SK-N-SH (cell line): ENCODE results near the gene TIAM1. TPM values are rescaled to one million over a fixed set of nuclear protein-coding genes. Genes with fewer than 3 reads are reported as not detected.

ENCODE experiments used
- CTCF ChIA-PET: fragments of 300-600, 350-600 bp; formaldehyde crosslinking; extraction: SDS; loops from one replicate; lab custom pipeline; 2021; lab: Yijun Ruan, JAX
- POLR2A ChIA-PET: fragments of 350-600 bp; sonication (Branson Sonifier 250); formaldehyde crosslinking; extraction: SDS; loops from one replicate; lab custom pipeline; 2020; ENCODE audit warnings: antibody characterized with exemption, inconsistent platforms; lab: Yijun Ruan, JAX
- DNase-seq: peaks from one replicate; pipeline ENCODE4 v3.0.0; 2012
- H2AFZ ChIP-seq: fragments of 200-600 bp; sonication (generic); 2 replicates; pipeline ENCODE4 v1.8.1; 2016; ENCODE audit warnings: antibody characterized with exemption, mild to moderate bottlenecking, low read depth
- H3F3A ChIP-seq: fragments of 200-600 bp; sonication (generic); replicated peaks from 2 replicates; pipeline ENCODE3; 2016; ENCODE audit warnings: antibody characterized with exemption, mild to moderate bottlenecking; ENCODE audit not compliant: insufficient read depth
- H3K27ac ChIP-seq, 2 experiments: fragments of 200-500 bp in 1 of 2; fragments of 200-600 bp in 1 of 2; sonication (Bioruptor generic) in 1 of 2; sonication (generic), shearing (Covaris generic) in 1 of 2; 2 replicates each; pipeline versions ENCODE4 v1.5.1 to v1.6.1; 2014 to 2016; ENCODE audit warnings: low read depth in 2 of 2, inconsistent platforms in 1 of 2, low read length in 1 of 2, mild to moderate bottlenecking in 1 of 2, mixed read lengths in 1 of 2
- H3K27me3 ChIP-seq: fragments of 200-600 bp; sonication (generic), shearing (Covaris generic); 2 replicates; pipeline ENCODE4 v1.6.1; 2016; ENCODE audit warnings: mixed run types; ENCODE audit not compliant: insufficient read depth
- H3K36me3 ChIP-seq, 2 experiments: fragments of 200-500 bp in 1 of 2; fragments of 200-600 bp in 1 of 2; sonication (Bioruptor generic) in 1 of 2; sonication (generic) in 1 of 2; replicated peaks in 1 of 2; 2 replicates each; pipeline versions ENCODE3 to v1.5.1; 2014 to 2016; ENCODE audit warnings: low read length in 1 of 2, mild to moderate bottlenecking in 1 of 2; ENCODE audit not compliant: insufficient read depth in 2 of 2, control insufficient read depth in 1 of 2
- H3K4me1 ChIP-seq, 2 experiments: fragments of 200-500 bp in 1 of 2; fragments of 200-600 bp in 1 of 2; sonication (Bioruptor generic) in 1 of 2; sonication (generic), shearing (Covaris generic) in 1 of 2; 2 replicates each; pipeline versions ENCODE4 v1.5.1 to v1.6.1; 2014 to 2016; ENCODE audit warnings: low read depth in 1 of 2, low read length in 1 of 2, mixed run types in 1 of 2; ENCODE audit not compliant: insufficient read depth in 2 of 2, control insufficient read depth in 1 of 2
- H3K4me2 ChIP-seq: fragments of 200-600 bp; sonication (generic), shearing (Covaris generic); 2 replicates; pipeline ENCODE4 v1.6.1; 2017; ENCODE audit warnings: mixed run types
- H3K4me3 ChIP-seq, 2 experiments: fragments of 200-500 bp in 1 of 2; fragments of 200-600 bp in 1 of 2; sonication (Bioruptor generic) in 1 of 2; sonication (generic), shearing (Covaris generic) in 1 of 2; 2 replicates each; pipeline versions ENCODE4 v1.5.1 to v1.8.1; 2014 to 2016; ENCODE audit warnings: low read depth in 2 of 2, inconsistent platforms in 1 of 2, low read length in 1 of 2, mild to moderate bottlenecking in 1 of 2, mixed read lengths in 1 of 2, moderate library complexity in 1 of 2
- H3K79me2 ChIP-seq: fragments of 200-600 bp; sonication (generic); 2 replicates; pipeline ENCODE4 v1.8.1; 2017; ENCODE audit warnings: mild to moderate bottlenecking; ENCODE audit not compliant: insufficient read depth
- H3K9ac ChIP-seq: fragments of 200-600 bp; sonication (generic); 2 replicates; pipeline ENCODE4 v1.6.1; 2017; ENCODE audit warnings: mixed run types
- H3K9me2 ChIP-seq: fragments of 200-600 bp; sonication (generic); 2 replicates; pipeline ENCODE4 v1.6.1; 2017; ENCODE audit warnings: mixed run types
- H3K9me3 ChIP-seq: fragments of 200-600 bp; sonication (generic); 2 replicates; pipeline ENCODE4 v1.6.1; 2017; ENCODE audit warnings: mixed run types, mild to moderate bottlenecking, moderate library complexity
- H4K20me1 ChIP-seq: fragments of 200-600 bp; sonication (generic); 2 replicates; pipeline ENCODE4 v1.6.1; 2017; ENCODE audit warnings: mild to moderate bottlenecking, mixed run types; ENCODE audit not compliant: insufficient read depth
- CHD2 ChIP-seq: fragments of 150-350 bp; IDR thresholded peaks from 2 replicates; pipeline ENCODE4 v1.6.1; 2018; ENCODE audit warnings: low read length; ENCODE audit not compliant: partially characterized antibody
- ELF1 ChIP-seq: IDR thresholded peaks from 2 replicates; pipeline ENCODE4 v1.4.0; 2012
- EP300 ChIP-seq, 2 experiments: IDR thresholded peaks; 2 replicates each; pipeline versions ENCODE4 v1.4.0 to v1.6.1; 2012; ENCODE audit warnings: borderline replicate concordance in 1 of 2, low read depth in 1 of 2, low read length in 1 of 2
- FOSL2 ChIP-seq: IDR thresholded peaks from 2 replicates; pipeline ENCODE4 v1.4.0; 2012; ENCODE audit warnings: low read depth, mild to moderate bottlenecking, moderate library complexity, borderline replicate concordance
- FOXJ3 ChIP-seq: sonication (generic); formaldehyde crosslinking; IDR thresholded peaks from 2 replicates; pipeline ENCODE4 v1.5.1; 2020; ENCODE audit warnings: mild to moderate bottlenecking, missing genetic modification reagents
- FOXM1 ChIP-seq: IDR thresholded peaks from 2 replicates; pipeline ENCODE4 v1.4.0; 2012; ENCODE audit warnings: low read depth, mild to moderate bottlenecking
- GABPA ChIP-seq: IDR thresholded peaks from 2 replicates; pipeline ENCODE4 v1.4.0; 2012; ENCODE audit warnings: low read depth, mild to moderate bottlenecking
- MEF2A ChIP-seq: IDR thresholded peaks from 2 replicates; pipeline ENCODE4 v1.4.0; 2012; ENCODE audit warnings: low read depth, borderline replicate concordance
- MXI1 ChIP-seq: IDR thresholded peaks from 2 replicates; pipeline ENCODE4 v1.6.1; 2012; ENCODE audit warnings: mild to moderate bottlenecking, low read depth, low read length, improper control_type of control experiment
- POLR2AphosphoS5 ChIP-seq: IDR thresholded peaks from 2 replicates; pipeline ENCODE4 v1.6.1; 2012; ENCODE audit warnings: low read depth, low read length
- RCOR1 ChIP-seq: fragments of 150-350 bp; IDR thresholded peaks from 2 replicates; pipeline ENCODE4 v1.6.1; 2017; ENCODE audit warnings: antibody characterized with exemption, low read length
- RXRA ChIP-seq: IDR thresholded peaks from 2 replicates; pipeline ENCODE4 v1.4.0; 2012; ENCODE audit warnings: low read depth, mild to moderate bottlenecking, borderline replicate concordance
- SIN3A ChIP-seq: IDR thresholded peaks from 2 replicates; pipeline ENCODE4 v1.6.1; 2012; ENCODE audit warnings: low read depth, mild to moderate bottlenecking, low read length, moderate library complexity, borderline replicate concordance
- TAF1 ChIP-seq: IDR thresholded peaks from 2 replicates; pipeline ENCODE4 v1.6.1; 2012; ENCODE audit warnings: low read depth, mild to moderate bottlenecking, low read length, moderate library complexity, borderline replicate concordance
- TEAD4 ChIP-seq: IDR thresholded peaks from 2 replicates; pipeline ENCODE4 v1.4.0; 2012; ENCODE audit warnings: mild to moderate bottlenecking, borderline replicate concordance; ENCODE audit not compliant: insufficient read depth
- YY1 ChIP-seq: IDR thresholded peaks from 2 replicates; pipeline ENCODE4 v1.4.0; 2012; ENCODE audit warnings: low read depth, mild to moderate bottlenecking
- WGBS: methylation state at CpG from one replicate; pipeline ENCODE4 v1.1.6; 2017; ENCODE audit warnings: low lambda C conversion rate; 5-methylcytosine and 5-hydroxymethylcytosine counted together
- polyA plus RNA-seq, 3 experiments: library from polyadenylated mRNA; depleted of rRNA; stranded (reverse); fragments of >200 nt; gene quantifications; 2 replicates each; pipeline ENCODE4 v1.2.3, GENCODE V29; 2012
- TF ChIP-seq, protein P1 (sequence below): IDR thresholded peaks from 2 replicates; pipeline ENCODE4 v1.4.0; 2012; ENCODE audit warnings: low read depth, borderline replicate concordance
- TF ChIP-seq, protein P2 (sequence below): IDR thresholded peaks from 2 replicates; pipeline ENCODE4 v1.6.1; 2012; ENCODE audit warnings: mild to moderate bottlenecking, low read depth, low read length, moderate library complexity
- TF ChIP-seq, protein P3 (sequence below): IDR thresholded peaks from 2 replicates; pipeline ENCODE4 v1.4.0; 2012; ENCODE audit warnings: low read depth

TIAM1 gene
- polyA plus RNA-seq, 1 of the 3 experiments (the other 2 are of a cell fraction) = 1.7 TPM

DNA sequence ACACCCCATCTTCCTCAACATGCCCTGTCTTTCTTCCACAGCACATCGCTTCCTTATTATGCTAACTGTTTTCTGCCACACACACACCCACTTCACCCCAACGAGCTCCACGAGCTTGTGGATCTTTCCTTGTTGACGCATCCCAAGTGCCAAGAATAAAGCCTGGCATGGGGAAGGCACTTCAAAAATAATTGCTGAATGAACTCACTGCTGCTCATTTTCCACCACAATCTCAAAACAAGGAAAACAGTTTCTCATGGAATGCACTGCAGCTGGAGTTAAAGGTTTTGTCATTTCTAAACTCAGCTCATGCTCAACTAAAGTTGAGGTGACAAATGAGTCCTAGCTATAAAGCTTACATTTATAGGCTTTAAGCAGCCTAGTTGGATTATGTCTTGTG lies 86.0 kb downstream of the TIAM1 start:
- H3K4me2 ChIP-seq = no peak overlapping the region
- no peak for DNase-seq
- H2AFZ ChIP-seq = no peak overlapping the region
- H3K36me3 ChIP-seq = no peaks in the 10 kb centered on the region
- 75% methylated on average over 4 of the region's 4 CpGs for WGBS
- H3K79me2 ChIP-seq = no peaks in the 10 kb centered on the region
- CTCF ChIA-PET = interaction anchor here (1.0 kb wide), 1 partner anchor 31 kb away, joined by 3 read pairs; no protein-coding TSS in a partner anchor
- H3K27me3 ChIP-seq = no peaks in the 10 kb centered on the region
- no peaks in the 10 kb centered on the region for H3K9me2 ChIP-seq
- no peaks in the 10 kb centered on the region for H3K9me3 ChIP-seq
- TF ChIP-seq CHD2 (no peak), FOXM1 (no peak), POLR2AphosphoS5 (no peak), FOXJ3 (CRISPR knock-in tag) (no peak), RCOR1 (no peak), TEAD4 (no peak), MXI1 (no peak), FOSL2 (no peak), RXRA (no peak), MEF2A (no peak), SIN3A (no peak), GABPA (no peak), TAF1 (no peak), YY1 (no peak), ELF1 (no peak), EP300 (IDR thresholded peaks at IDR 0.05; ENCODE audit: borderline replicate concordance in 1 of 2, low read depth in 1 of 2, low read length in 1 of 2) (no peak)
- TF ChIP-seq, protein P1, sequence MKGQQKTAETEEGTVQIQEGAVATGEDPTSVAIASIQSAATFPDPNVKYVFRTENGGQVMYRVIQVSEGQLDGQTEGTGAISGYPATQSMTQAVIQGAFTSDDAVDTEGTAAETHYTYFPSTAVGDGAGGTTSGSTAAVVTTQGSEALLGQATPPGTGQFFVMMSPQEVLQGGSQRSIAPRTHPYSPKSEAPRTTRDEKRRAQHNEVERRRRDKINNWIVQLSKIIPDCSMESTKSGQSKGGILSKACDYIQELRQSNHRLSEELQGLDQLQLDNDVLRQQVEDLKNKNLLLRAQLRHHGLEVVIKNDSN = no peak
- TF ChIP-seq, protein P2, sequence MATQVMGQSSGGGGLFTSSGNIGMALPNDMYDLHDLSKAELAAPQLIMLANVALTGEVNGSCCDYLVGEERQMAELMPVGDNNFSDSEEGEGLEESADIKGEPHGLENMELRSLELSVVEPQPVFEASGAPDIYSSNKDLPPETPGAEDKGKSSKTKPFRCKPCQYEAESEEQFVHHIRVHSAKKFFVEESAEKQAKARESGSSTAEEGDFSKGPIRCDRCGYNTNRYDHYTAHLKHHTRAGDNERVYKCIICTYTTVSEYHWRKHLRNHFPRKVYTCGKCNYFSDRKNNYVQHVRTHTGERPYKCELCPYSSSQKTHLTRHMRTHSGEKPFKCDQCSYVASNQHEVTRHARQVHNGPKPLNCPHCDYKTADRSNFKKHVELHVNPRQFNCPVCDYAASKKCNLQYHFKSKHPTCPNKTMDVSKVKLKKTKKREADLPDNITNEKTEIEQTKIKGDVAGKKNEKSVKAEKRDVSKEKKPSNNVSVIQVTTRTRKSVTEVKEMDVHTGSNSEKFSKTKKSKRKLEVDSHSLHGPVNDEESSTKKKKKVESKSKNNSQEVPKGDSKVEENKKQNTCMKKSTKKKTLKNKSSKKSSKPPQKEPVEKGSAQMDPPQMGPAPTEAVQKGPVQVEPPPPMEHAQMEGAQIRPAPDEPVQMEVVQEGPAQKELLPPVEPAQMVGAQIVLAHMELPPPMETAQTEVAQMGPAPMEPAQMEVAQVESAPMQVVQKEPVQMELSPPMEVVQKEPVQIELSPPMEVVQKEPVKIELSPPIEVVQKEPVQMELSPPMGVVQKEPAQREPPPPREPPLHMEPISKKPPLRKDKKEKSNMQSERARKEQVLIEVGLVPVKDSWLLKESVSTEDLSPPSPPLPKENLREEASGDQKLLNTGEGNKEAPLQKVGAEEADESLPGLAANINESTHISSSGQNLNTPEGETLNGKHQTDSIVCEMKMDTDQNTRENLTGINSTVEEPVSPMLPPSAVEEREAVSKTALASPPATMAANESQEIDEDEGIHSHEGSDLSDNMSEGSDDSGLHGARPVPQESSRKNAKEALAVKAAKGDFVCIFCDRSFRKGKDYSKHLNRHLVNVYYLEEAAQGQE = no peak
- TF ChIP-seq, protein P3, sequence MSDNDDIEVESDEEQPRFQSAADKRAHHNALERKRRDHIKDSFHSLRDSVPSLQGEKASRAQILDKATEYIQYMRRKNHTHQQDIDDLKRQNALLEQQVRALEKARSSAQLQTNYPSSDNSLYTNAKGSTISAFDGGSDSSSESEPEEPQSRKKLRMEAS = no peak
- TF ChIP-seq, all 33 proteins: peak for 0
- Histone ChIP-seq H4K20me1 (no peaks in the 10 kb centered on the region), H3K27ac (no peak overlapping the region), H3K9ac (no peak overlapping the region), H3K4me3 (no peak overlapping the region), H3F3A (no peaks in the 10 kb centered on the region), H3K4me1 (peaks cover 0 to 5% of the 10 kb centered on the region in 2 experiments; a peak in 1 of 4 replicates)
- POLR2A ChIA-PET = no interaction called here
